Activated T-cell treated with anti-CD3 and anti-CD28 coated beads for 24 hours (primary cell): ENCODE results near the gene PDZD7.
"Not testable (repeated sequence)": the region's sequence is repeated elsewhere in the genome, so short reads cannot be mapped to it uniquely, and the experiment has no call there.

Experiments
- DNase-seq: peaks from one replicate; pipeline ENCODE4 v3.0.0-alpha.2; 2020; ENCODE audit warnings: low read depth

Gene PDZD7

GRCh38 chr10:101038484-101038883 is 7.6 kb upstream of the PDZD7 start:
- DNase-seq = no peak

GRCh38 chr10:101036726-101037125 is 5.8 kb upstream of the PDZD7 start:
- DNase-seq = no peak

- no peak for DNase-seq
Observed at GRCh38 chr10:101035916-101036702, 5.2 kb upstream of the PDZD7 start.

- no peak for DNase-seq
Observed at GRCh38 chr10:101035314-101035713, 4.4 kb upstream of the PDZD7 start.

- DNase-seq = not testable (repeated sequence)
Observed at GRCh38 chr10:101034404-101034803, 3.5 kb upstream of the PDZD7 start.

- DNase-seq = no peak
Observed at GRCh38 chr10:101033276-101033675, 2.3 kb upstream of the PDZD7 start.

GRCh38 chr10:101032637-101033224 is 1.8 kb upstream of the PDZD7 start:
- peak; percentile 50 for DNase-seq

- DNase-seq = peak; percentile 60
Observed at GRCh38 chr10:101031796-101032636, 1.1 kb upstream of the PDZD7 start.

GRCh38 chr10:101030496-101031127 is 317 bp downstream of the PDZD7 start:
- no peak for DNase-seq

GRCh38 chr10:101029520-101030295 is 1.2 kb downstream of the PDZD7 start:
- DNase-seq = no peak

GRCh38 chr10:101028446-101029337 is 2.2 kb downstream of the PDZD7 start:
- DNase-seq = no peak

GRCh38 chr10:101027106-101027720 is 3.7 kb downstream of the PDZD7 start:
- DNase-seq = no peak

- no peak for DNase-seq
Observed at GRCh38 chr10:101022967-101023705, 7.8 kb downstream of the PDZD7 start.

GRCh38 chr10:101021692-101022251 is 9.2 kb downstream of the PDZD7 start:
- DNase-seq = no peak

- DNase-seq = no peak
Observed at GRCh38 chr10:101021239-101021638, 9.7 kb downstream of the PDZD7 start.

- no peak for DNase-seq
Observed at GRCh38 chr10:101020427-101021075, 10.4 kb downstream of the PDZD7 start.

- no peak for DNase-seq
Observed at GRCh38 chr10:101019440-101019703, 11.6 kb downstream of the PDZD7 start.

- peak; percentile 69 for DNase-seq
Observed at GRCh38 chr10:101018600-101019439, 12.1 kb downstream of the PDZD7 start.
